Heart right ventricle (tissue), 16 donors: ENCODE results near the gene SLC9A5. TPM values are rescaled to one million over a fixed set of nuclear protein-coding genes. Genes with fewer than 3 reads are reported as not detected.

Experiments used
- ATAC-seq, 8 donors: fragments of 200-7000 bp; cut with Tn5 transposase; one replicate each; pipeline ENCODE4 v1.9.1; 2020; ENCODE audit warnings: mild to moderate bottlenecking in 8 of 8, moderate library complexity in 8 of 8, moderate number of reproducible peaks in 1 of 8
- DNase-seq, 2 donors: peaks; one replicate each; pipeline ENCODE4 v3.0.0-alpha.2; 2020
- H3K27ac ChIP-seq, 10 donors: fragments of 200-600 bp; sonication (generic) in 2 of 10; one replicate each; pipeline versions ENCODE4 v1.5.0 to v1.8.0; 2020 to 2022; ENCODE audit warnings: mild to moderate bottlenecking in 3 of 10
- H3K27me3 ChIP-seq, 7 donors: fragments of 200-600 bp; one replicate each; pipeline ENCODE4 v1.8.0; 2021 to 2022; ENCODE audit warnings: mild to moderate bottlenecking in 2 of 7
- H3K36me3 ChIP-seq, 9 donors: fragments of 200-600 bp; sonication (generic) in 1 of 9; one replicate each; pipeline versions ENCODE4 v1.5.0 to v1.8.0; 2020 to 2022; ENCODE audit warnings: mild to moderate bottlenecking in 2 of 9
- H3K4me1 ChIP-seq, 9 donors: fragments of 200-600 bp; sonication (generic) in 1 of 9; one replicate each; pipeline versions ENCODE4 v1.5.0 to v1.8.0; 2020 to 2022; ENCODE audit warnings: mild to moderate bottlenecking in 4 of 9
- H3K4me3 ChIP-seq, 10 donors: fragments of 200-600 bp; sonication (generic) in 2 of 10; one replicate each; pipeline versions ENCODE4 v1.5.0 to v1.8.0; 2020 to 2022; ENCODE audit warnings: mild to moderate bottlenecking in 7 of 10, moderate library complexity in 2 of 10
- H3K9me3 ChIP-seq, 11 donors: fragments of 200-600 bp in 10 of 11; sonication (generic) in 2 of 11; one replicate each; pipeline versions ENCODE4 v1.5.0 to v1.8.0; 2013 to 2022; ENCODE audit warnings: mild to moderate bottlenecking in 2 of 11, control low read depth in 1 of 11, moderate library complexity in 1 of 11
- WGBS, 2 donors: extraction: QIAGEN DNeasy Blood & Tissue Kit; methylation state at CpG; one replicate each; pipeline ENCODE4 v1.1.7; 2013; ENCODE audit warnings: inconsistent platforms in 1 of 2; 5-methylcytosine and 5-hydroxymethylcytosine counted together
- intact Hi-C, 10 donors: fragments of 100-400 bp; cut with DNase I; formaldehyde crosslinking; loops; one replicate each; pipeline versions ENCODE4 v1.11.1 to v1.14.2; 2022
- polyA plus RNA-seq, 2 donors: library from polyadenylated mRNA; stranded (reverse); fragments of 200-250 nt; gene quantifications; one replicate each; pipeline ENCODE4 v1.2.3, GENCODE V29; 2013
- total RNA-seq, 10 donors: library from RNA; stranded (reverse); fragmentation: NEBNext Ultra II Directional in 3 of 10; extraction: Animal tissue kit (Norgen Biotek cat#: 25700) in 3 of 10; gene quantifications; one replicate each; pipeline versions ENCODE4 v1.2.1 to v1.2.4, GENCODE V29; 2021 to 2023
- TF ChIP-seq, protein P1 (sequence below), 9 donors: fragments of 200-600 bp; sonication (generic) in 2 of 9; IDR thresholded peaks; one replicate each; pipeline versions ENCODE4 v1.5.0 to v1.8.0; 2021 to 2022; ENCODE audit warnings: antibody characterized with exemption in 9 of 9, mild to moderate bottlenecking in 5 of 9, moderate library complexity in 1 of 9
- donor health status: Arrhythmogenic right ventricular cardiomyopathy.
- donor health status: ischemic (EF 13 %, LVEDD 7.1; RV severe dilation, severe dysfunction).
- donor health status: healthy with polysubstance abuse.
- donor health status: DM: no; HTN: yes; CAD: no.
- donor health status: DM: no; HTN: no; CAD: no.
- donor health status: ischemic (EF 25% LVEDD 6.9; RV normal size, moderate dysfunction).
- donor health status: ischemic (EF 25% LVEDD 5.7; RV mildly dilated, moderate dysfunction).
- donor health status: healthy.
- donor health status: DM: yes; HTN: yes; CAD: no.
- donor health status: Ischemic cardiomyopathy.
- donor health status: ischemic (EF 35%, LVEDD 5.7; RV mildly dilated, moderate dysfunction).
- donor health status: nonischemic (EF 11% LVEDD 7.7; RV severe dilation, severe dysfunction).
- donor health status: DM: yes; HTN: yes; CAD: no.
- donor health status: PGD.
- donor health status: ischemic (EF 29% LVEDD 5.4; RV normal size, mild dysfunction).
- donor health status: nonischemic (EF 23%, LVEDD 6.1; RV moderate dilation, normal function).

SLC9A5 gene
- total and polyA plus RNA-seq, 12 donors, result 0.26 to 2.4 (median 1.0) TPM

DNA sequence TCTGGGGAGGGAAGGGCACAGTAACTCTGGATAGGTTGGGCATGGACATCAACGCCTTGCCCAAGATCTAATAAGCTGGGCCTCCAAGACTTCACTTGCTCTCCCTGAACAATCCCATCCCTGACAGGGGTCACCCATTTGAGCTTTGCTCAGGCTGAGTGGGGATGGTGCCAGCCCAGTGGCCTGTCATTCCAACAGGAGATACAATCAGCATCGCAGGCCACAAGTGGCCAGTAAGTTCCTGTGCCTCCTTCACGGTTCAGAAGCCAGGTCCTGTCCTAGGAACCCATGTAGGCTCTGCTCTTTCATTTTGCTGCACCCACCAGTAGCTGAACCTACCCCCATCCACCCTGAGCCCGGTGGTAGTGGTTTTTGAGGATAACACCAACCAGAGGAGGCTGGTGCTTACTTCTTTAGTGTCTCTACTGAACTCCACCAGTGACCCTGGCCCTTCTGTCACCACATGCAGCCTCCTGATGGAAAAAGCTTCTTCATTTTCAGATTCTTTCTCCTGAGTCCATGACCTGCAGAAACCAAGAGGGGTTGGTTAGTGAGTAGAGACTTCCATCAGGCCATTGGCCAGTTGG is 45.5 kb downstream of the SLC9A5 start:
- no peak for ATAC-seq
- WGBS, 2 donors, result 83 to 86% methylated on average over 4 of the region's 4 CpGs
- TF ChIP-seq, protein P1, sequence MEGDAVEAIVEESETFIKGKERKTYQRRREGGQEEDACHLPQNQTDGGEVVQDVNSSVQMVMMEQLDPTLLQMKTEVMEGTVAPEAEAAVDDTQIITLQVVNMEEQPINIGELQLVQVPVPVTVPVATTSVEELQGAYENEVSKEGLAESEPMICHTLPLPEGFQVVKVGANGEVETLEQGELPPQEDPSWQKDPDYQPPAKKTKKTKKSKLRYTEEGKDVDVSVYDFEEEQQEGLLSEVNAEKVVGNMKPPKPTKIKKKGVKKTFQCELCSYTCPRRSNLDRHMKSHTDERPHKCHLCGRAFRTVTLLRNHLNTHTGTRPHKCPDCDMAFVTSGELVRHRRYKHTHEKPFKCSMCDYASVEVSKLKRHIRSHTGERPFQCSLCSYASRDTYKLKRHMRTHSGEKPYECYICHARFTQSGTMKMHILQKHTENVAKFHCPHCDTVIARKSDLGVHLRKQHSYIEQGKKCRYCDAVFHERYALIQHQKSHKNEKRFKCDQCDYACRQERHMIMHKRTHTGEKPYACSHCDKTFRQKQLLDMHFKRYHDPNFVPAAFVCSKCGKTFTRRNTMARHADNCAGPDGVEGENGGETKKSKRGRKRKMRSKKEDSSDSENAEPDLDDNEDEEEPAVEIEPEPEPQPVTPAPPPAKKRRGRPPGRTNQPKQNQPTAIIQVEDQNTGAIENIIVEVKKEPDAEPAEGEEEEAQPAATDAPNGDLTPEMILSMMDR (IDR thresholded peaks at IDR 0.05), result no peak
- Histone ChIP-seq H3K27me3 (no peaks in the 10 kb centered on the region), H3K4me3 (no peak overlapping the region), H3K27ac (no peak overlapping the region), H3K4me1 (no peaks in the 10 kb centered on the region), H3K9me3 (no peaks in the 10 kb centered on the region), H3K36me3 (no peaks in the 10 kb centered on the region)
- DNase-seq, result no peak
- intact Hi-C loops, result no loop called here

DNA sequence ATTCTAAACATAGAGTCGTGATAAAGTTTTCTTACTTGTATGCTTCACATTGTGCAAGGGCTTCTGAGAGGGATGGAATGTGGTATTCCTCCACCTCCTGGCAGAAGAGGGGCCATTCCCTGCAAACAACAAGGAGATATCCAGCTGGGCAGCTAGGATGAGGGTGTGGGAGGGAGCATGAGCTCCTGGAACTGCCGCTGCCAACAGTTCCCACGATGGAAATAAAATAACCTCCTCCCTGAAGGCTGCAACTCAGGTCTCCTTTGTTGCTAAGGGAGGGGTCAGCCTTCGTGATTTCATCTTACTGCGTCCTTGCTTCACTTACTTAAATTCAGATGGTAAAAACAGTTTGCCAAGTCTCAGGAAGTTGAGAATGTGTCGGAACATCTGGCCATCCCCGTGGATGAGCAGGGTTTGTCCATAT is 46.2 kb downstream of the SLC9A5 start:
- TF ChIP-seq, protein P1 (IDR thresholded peaks at IDR 0.05), result no peak
- no peak for ATAC-seq
- intact Hi-C loops, result no loop called here

DNA sequence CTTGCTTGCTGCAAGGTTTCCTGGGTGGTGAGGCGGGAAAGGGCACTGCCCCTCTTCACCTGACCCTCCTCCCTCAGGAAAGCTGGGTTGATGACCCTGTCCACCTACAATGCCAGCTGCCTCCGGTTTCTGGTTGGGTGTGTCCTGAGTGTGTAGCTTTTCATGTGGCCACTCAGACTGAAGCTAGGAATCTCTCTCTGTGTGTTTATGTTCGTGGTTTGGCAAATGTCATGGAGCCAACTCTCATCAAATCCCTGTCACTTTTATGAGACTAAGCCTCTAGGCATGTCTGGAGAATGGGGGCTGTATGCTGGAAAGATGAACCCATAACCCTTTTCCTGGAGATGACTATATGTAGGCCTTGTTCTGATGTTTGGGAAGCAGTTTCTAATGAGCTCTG is 47.6 kb downstream of the SLC9A5 start:
- peaks cover 0 to 9% (median 4%) of the 10 kb centered on the region in 9 donors for H3K4me1 ChIP-seq
- H3K27me3 ChIP-seq, result no peaks in the 10 kb centered on the region
- H3K27ac ChIP-seq, result no peak overlapping the region
- TF ChIP-seq, protein P1 (IDR thresholded peaks at IDR 0.05), result no peak
- no peaks in the 10 kb centered on the region for H3K9me3 ChIP-seq
- DNase-seq (no peak), ATAC-seq (no peak)
- 70 to 78% methylated on average over 3 of the region's 3 CpGs for WGBS, 2 donors
- no peaks in the 10 kb centered on the region for H3K36me3 ChIP-seq
- no peak overlapping the region for H3K4me3 ChIP-seq
- intact Hi-C loops, result no loop called here

More for the DNA sequence above, 46.2 kb downstream of the SLC9A5 start:
- WGBS, 2 donors, result 51 to 59% methylated on average over 7 of the region's 7 CpGs
- H3K27ac ChIP-seq, result no peak overlapping the region
- no peaks in the 10 kb centered on the region for H3K36me3 ChIP-seq
- no peaks in the 10 kb centered on the region for H3K9me3 ChIP-seq
- no peak overlapping the region for H3K4me3 ChIP-seq
- H3K4me1 ChIP-seq, result no peaks in the 10 kb centered on the region
- no peak for DNase-seq
- H3K27me3 ChIP-seq, result no peaks in the 10 kb centered on the region

DNA sequence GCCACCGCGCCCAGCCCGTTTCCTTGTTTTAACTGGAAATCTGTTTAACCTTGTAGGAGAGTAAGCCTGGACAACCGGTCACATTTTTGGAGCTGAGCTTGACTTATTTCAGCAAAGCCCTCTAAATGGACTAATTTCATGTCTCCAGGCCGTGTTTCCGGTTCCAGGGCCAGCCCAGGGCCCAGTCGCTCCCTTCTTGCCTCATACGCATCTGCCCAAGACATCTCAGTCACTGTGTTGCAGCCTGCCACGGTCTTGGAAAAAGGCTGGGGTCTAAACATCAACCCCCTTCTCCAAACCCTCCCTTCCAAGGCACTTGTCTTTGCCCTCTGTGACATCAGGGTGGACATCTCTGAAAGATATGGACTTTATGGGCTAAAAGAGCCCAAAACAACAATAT is 49.5 kb downstream of the SLC9A5 start:
- Histone ChIP-seq H3K27ac (no peak overlapping the region), H3K4me1 (peaks cover 0 to 16% (median 11%) of the 10 kb centered on the region in 9 donors), H3K9me3 (no peaks in the 10 kb centered on the region), H3K27me3 (no peaks in the 10 kb centered on the region), H3K36me3 (no peaks in the 10 kb centered on the region), H3K4me3 (no peak overlapping the region)
- ATAC-seq, result no peak
- intact Hi-C loops, result no loop called here
- DNase-seq, result no peak
- WGBS, 2 donors, result 96 to 97% methylated on average over 9 of the region's 9 CpGs
- TF ChIP-seq, protein P1 (IDR thresholded peaks at IDR 0.05), result no peak
